A549 (cell line): ENCODE results near the gene NRN1L.

ENCODE experiments used
- CHD2 ChIP-seq: fragments of 150-350 bp; IDR thresholded peaks from 2 replicates; pipeline ENCODE4 v1.6.1; 2014; ENCODE audit warnings: low read length; ENCODE audit not compliant: partially characterized antibody
- JUN ChIP-seq, 2 experiments: fragments of >200 bp; sonication (Bioruptor Twin); formaldehyde crosslinking; IDR thresholded peaks; 2 replicates in 1 of 2; 3 replicates in 1 of 2; pipeline ENCODE4 v1.6.1; 2016 to 2017
- MAFK ChIP-seq: fragments of 450-650 bp; IDR thresholded peaks from 2 replicates; pipeline ENCODE4 v1.6.1; 2014; ENCODE audit not compliant: partially characterized antibody
- MYC ChIP-seq: IDR thresholded peaks from 2 replicates; pipeline ENCODE4 v1.6.1; 2012; ENCODE audit warnings: mild to moderate bottlenecking, inconsistent platforms, low read length, improper control_type of control experiment, borderline replicate concordance
- POLR2A ChIP-seq: IDR thresholded peaks from 2 replicates; pipeline ENCODE4 v1.6.1; 2012; ENCODE audit warnings: mild to moderate bottlenecking, low read length
- ZFP36 ChIP-seq: fragments of 450-650 bp; IDR thresholded peaks from 2 replicates; pipeline ENCODE4 v1.6.1; 2014; ENCODE audit warnings: borderline replicate concordance; ENCODE audit not compliant: partially characterized antibody
- TF ChIP-seq, protein P1 (sequence below): fragments of >200 bp; sonication (Bioruptor Twin); formaldehyde crosslinking; IDR thresholded peaks from 3 replicates; pipeline ENCODE4 v1.5.1; 2016
- TF ChIP-seq, protein P2 (sequence below): fragments of 200-600 bp; sonication (generic); IDR thresholded peaks from 2 replicates; pipeline ENCODE4 v1.6.1; 2016; ENCODE audit warnings: antibody characterized with exemption, mild to moderate bottlenecking, moderate library complexity

DNA sequence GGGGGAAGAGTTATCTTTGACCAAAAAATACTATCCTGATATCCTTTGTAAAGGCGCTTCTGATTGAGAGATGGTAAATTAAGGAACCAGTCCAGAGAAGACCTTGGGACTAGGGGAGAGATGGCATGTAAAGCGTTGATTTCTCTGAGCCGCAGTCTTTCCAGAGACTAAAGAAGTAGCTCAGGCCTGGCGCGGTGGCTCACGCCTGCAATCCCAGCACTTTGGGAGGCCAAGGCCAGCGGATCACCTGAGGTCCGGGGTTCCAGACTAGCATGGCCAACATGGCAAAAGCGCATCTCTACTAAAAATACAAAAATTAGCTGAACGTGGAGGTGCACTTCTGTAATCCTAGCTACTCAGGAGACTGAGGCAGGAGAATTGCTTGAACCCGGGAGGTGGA lies 36.6 kb upstream of the NRN1L start:
- TF ChIP-seq, protein P1, sequence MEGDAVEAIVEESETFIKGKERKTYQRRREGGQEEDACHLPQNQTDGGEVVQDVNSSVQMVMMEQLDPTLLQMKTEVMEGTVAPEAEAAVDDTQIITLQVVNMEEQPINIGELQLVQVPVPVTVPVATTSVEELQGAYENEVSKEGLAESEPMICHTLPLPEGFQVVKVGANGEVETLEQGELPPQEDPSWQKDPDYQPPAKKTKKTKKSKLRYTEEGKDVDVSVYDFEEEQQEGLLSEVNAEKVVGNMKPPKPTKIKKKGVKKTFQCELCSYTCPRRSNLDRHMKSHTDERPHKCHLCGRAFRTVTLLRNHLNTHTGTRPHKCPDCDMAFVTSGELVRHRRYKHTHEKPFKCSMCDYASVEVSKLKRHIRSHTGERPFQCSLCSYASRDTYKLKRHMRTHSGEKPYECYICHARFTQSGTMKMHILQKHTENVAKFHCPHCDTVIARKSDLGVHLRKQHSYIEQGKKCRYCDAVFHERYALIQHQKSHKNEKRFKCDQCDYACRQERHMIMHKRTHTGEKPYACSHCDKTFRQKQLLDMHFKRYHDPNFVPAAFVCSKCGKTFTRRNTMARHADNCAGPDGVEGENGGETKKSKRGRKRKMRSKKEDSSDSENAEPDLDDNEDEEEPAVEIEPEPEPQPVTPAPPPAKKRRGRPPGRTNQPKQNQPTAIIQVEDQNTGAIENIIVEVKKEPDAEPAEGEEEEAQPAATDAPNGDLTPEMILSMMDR: no peak
- TF ChIP-seq, protein P2, sequence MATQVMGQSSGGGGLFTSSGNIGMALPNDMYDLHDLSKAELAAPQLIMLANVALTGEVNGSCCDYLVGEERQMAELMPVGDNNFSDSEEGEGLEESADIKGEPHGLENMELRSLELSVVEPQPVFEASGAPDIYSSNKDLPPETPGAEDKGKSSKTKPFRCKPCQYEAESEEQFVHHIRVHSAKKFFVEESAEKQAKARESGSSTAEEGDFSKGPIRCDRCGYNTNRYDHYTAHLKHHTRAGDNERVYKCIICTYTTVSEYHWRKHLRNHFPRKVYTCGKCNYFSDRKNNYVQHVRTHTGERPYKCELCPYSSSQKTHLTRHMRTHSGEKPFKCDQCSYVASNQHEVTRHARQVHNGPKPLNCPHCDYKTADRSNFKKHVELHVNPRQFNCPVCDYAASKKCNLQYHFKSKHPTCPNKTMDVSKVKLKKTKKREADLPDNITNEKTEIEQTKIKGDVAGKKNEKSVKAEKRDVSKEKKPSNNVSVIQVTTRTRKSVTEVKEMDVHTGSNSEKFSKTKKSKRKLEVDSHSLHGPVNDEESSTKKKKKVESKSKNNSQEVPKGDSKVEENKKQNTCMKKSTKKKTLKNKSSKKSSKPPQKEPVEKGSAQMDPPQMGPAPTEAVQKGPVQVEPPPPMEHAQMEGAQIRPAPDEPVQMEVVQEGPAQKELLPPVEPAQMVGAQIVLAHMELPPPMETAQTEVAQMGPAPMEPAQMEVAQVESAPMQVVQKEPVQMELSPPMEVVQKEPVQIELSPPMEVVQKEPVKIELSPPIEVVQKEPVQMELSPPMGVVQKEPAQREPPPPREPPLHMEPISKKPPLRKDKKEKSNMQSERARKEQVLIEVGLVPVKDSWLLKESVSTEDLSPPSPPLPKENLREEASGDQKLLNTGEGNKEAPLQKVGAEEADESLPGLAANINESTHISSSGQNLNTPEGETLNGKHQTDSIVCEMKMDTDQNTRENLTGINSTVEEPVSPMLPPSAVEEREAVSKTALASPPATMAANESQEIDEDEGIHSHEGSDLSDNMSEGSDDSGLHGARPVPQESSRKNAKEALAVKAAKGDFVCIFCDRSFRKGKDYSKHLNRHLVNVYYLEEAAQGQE: no peak
- no peak for TF ChIP-seq POLR2A
- no peak for TF ChIP-seq MYC
- TF ChIP-seq ZFP36: no peak
- TF ChIP-seq JUN (IDR thresholded peaks at IDR 0.05): no peak
- no peak for TF ChIP-seq CHD2
- TF ChIP-seq MAFK: no peak
